BJ (cell line): Measurements from ENCODE around the gene MLLT3. TPM values are rescaled to one million over a fixed set of nuclear protein-coding genes. Genes with fewer than 3 reads are reported as not detected.
"Not testable (repeated sequence)": the region's sequence is repeated elsewhere in the genome, so short reads cannot be mapped to it uniquely, and the experiment has no call there.

Experiments
- CTCF ChIA-PET: fragments of 350-600 bp; formaldehyde crosslinking; extraction: SDS; loops from one replicate; lab custom pipeline; 2021; ENCODE audit warnings: antibody characterized with exemption, inconsistent platforms; lab: Yijun Ruan, JAX
- POLR2A ChIA-PET: fragments of 300-600 bp; sonication (Branson Sonifier 250); formaldehyde crosslinking; extraction: SDS; loops from one replicate; lab custom pipeline; 2021; ENCODE audit warnings: antibody characterized with exemption; lab: Charles Lee
- DNase-seq: peaks from one replicate; pipeline ENCODE4 v3.0.0-alpha.2; 2011; ENCODE audit warnings: low read depth
- H3K27me3 ChIP-seq: 2 replicates; pipeline ENCODE4 v1.6.0; 2011; ENCODE audit warnings: low read length; ENCODE audit not compliant: control insufficient read depth, insufficient read depth
- H3K36me3 ChIP-seq: 2 replicates; pipeline ENCODE4 v1.5.1; 2011; ENCODE audit warnings: low read length; ENCODE audit not compliant: control insufficient read depth, insufficient read depth
- H3K4me3 ChIP-seq: 2 replicates; pipeline ENCODE4 v1.5.1; 2011; ENCODE audit warnings: low read depth, mild to moderate bottlenecking, control low read depth, low read length
- CTCF ChIP-seq: IDR thresholded peaks from 2 replicates; pipeline ENCODE4 v1.5.1; 2011; ENCODE audit warnings: low read depth, mild to moderate bottlenecking, control low read depth, inconsistent platforms, low read length, moderate library complexity; ENCODE audit not compliant: insufficient read depth
- polyA plus RNA-seq: library from polyadenylated mRNA; depleted of rRNA; stranded (reverse); fragments of >200 nt; gene quantifications from 2 replicates; pipeline ENCODE4 v1.2.3, GENCODE V29; 2011

MLLT3 gene
- polyA plus RNA-seq, 1 experiment, result 13.8 TPM

GRCh38 chr9:20662156-20662555 is 39.9 kb upstream of the MLLT3 start:
- no peak for DNase-seq
- Histone ChIP-seq H3K4me3 (no peak overlapping the region), H3K27me3 (peaks cover 1% of the 10 kb centered on the region; the same call in 1 of the 2 replicates), H3K36me3 (no peaks in the 10 kb centered on the region)
- CTCF ChIA-PET, result interaction anchor here (0.6 kb wide), 1 partner anchor 423 kb away, joined by 3 read pairs; no protein-coding TSS in a partner anchor
- POLR2A ChIA-PET, result no interaction called here
- no peak for TF ChIP-seq CTCF

GRCh38 chr9:20659474-20659967 is 37.2 kb upstream of the MLLT3 start:
- ChIA-PET CTCF (interaction anchor here (1.5 kb wide), 1 partner anchor 282 kb away, joined by 3 read pairs; no protein-coding TSS in a partner anchor), POLR2A (no interaction called here)
- DNase-seq, result no peak
- peaks cover 1% of the 10 kb centered on the region; the same call in 1 of the 2 replicates for H3K27me3 ChIP-seq
- no peak for TF ChIP-seq CTCF
- H3K36me3 ChIP-seq, result no peaks in the 10 kb centered on the region
- no peak overlapping the region for H3K4me3 ChIP-seq

GRCh38 chr9:20658677-20659473 is 36.6 kb upstream of the MLLT3 start:
- no peak for DNase-seq
- Histone ChIP-seq H3K4me3 (peak overlapping the region; percentile 31), H3K27me3 (peaks cover 1% of the 10 kb centered on the region; the same call in 1 of the 2 replicates), H3K36me3 (no peaks in the 10 kb centered on the region)
- TF ChIP-seq CTCF, result no peak
- CTCF ChIA-PET, result no interaction called here
- POLR2A ChIA-PET, result no interaction called here

GRCh38 chr9:20658246-20658667 is 36.0 kb upstream of the MLLT3 start:
- peak overlapping the region; percentile 31 for H3K4me3 ChIP-seq
- CTCF ChIA-PET, H3K27me3 ChIP-seq, DNase-seq, POLR2A ChIA-PET, H3K36me3 ChIP-seq: not testable (repeated sequence)

GRCh38 chr9:20651939-20652338 is 29.6 kb upstream of the MLLT3 start:
- DNase-seq, result no peak
- ChIA-PET POLR2A (no interaction called here), CTCF (interaction anchor here (0.6 to 0.9 kb wide), 2 partner anchors 12 to 409 kb away, joined by 3 read pairs; no protein-coding TSS in a partner anchor)
- Histone ChIP-seq H3K4me3 (no peak overlapping the region), H3K27me3 (no peaks in the 10 kb centered on the region), H3K36me3 (no peaks in the 10 kb centered on the region)
- no peak for TF ChIP-seq CTCF
